Ovary (tissue), 3 donors: ENCODE measurements around the gene DENND5A.

ENCODE experiments used
- POLR2A ChIP-seq: fragments of 450-650 bp; IDR thresholded peaks from one replicate; pipeline ENCODE4 v1.6.1; 2017; ENCODE audit warnings: antibody characterized with exemption, mild to moderate bottlenecking, moderate library complexity
- TF ChIP-seq, protein P1 (sequence below), 3 donors: fragments of 450-650 bp in 2 of 3; fragments of 200-600 bp in 1 of 3; IDR thresholded peaks; one replicate each; pipeline versions ENCODE4 v1.5.1 to v1.8.0; 2016 to 2022; ENCODE audit warnings: antibody characterized with exemption in 3 of 3, mild to moderate bottlenecking in 1 of 3
- donor health status: DM: no; HTN: no; CAD: no.

DNA sequence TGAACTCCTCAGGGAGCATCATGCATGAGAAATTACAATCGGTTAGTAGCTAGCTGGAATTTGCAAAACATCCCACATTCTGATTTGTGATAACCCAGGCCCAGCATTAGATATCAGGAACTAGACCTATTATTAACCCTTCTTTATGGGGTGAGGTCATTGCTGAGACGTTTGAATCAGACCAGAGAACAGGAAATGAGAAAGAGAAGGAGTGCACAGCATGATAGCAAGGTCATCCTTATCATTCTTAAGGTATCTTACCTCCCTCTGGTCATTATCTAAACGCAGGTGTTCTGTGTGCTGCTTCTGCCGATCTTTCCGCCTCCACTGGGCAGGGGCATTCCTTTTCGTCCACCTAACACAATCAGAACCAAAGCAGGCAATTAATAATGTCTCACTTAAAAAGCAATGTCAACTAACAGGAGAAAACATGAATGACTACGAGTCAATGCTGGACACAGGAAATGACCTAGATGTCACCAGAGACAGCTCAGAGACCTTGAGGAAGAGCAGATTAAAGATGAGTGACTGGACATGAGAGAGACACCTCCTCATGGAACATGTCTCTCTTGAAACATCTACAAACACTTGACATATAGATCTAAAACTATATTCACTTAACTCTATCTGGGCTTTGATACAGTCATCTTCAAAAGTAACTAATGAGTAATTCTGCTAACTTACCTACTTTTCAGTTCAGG lies 95.4 kb downstream of the DENND5A start:
- TF ChIP-seq, protein P1, sequence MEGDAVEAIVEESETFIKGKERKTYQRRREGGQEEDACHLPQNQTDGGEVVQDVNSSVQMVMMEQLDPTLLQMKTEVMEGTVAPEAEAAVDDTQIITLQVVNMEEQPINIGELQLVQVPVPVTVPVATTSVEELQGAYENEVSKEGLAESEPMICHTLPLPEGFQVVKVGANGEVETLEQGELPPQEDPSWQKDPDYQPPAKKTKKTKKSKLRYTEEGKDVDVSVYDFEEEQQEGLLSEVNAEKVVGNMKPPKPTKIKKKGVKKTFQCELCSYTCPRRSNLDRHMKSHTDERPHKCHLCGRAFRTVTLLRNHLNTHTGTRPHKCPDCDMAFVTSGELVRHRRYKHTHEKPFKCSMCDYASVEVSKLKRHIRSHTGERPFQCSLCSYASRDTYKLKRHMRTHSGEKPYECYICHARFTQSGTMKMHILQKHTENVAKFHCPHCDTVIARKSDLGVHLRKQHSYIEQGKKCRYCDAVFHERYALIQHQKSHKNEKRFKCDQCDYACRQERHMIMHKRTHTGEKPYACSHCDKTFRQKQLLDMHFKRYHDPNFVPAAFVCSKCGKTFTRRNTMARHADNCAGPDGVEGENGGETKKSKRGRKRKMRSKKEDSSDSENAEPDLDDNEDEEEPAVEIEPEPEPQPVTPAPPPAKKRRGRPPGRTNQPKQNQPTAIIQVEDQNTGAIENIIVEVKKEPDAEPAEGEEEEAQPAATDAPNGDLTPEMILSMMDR (IDR thresholded peaks at IDR 0.05), result no peak
- TF ChIP-seq POLR2A, result no peak
